Ectodermal cell (in vitro differentiated cells): ENCODE data around the gene SLC7A7.
"Not testable (repeated sequence)": the region's sequence is repeated elsewhere in the genome, so short reads cannot be mapped to it uniquely, and the experiment has no call there.

Experiments
- H3K27ac ChIP-seq: 2 replicates; pipeline ENCODE4 v1.7.0; 2013; ENCODE audit warnings: mild to moderate bottlenecking, low read depth, low read length; ENCODE audit not compliant: insufficient read depth, poor library complexity, severe bottlenecking
- H3K27me3 ChIP-seq: 2 replicates; pipeline ENCODE4 v1.7.0; 2013; ENCODE audit warnings: mild to moderate bottlenecking, low read length; ENCODE audit not compliant: insufficient read depth, control insufficient read depth, poor library complexity, severe bottlenecking
- H3K36me3 ChIP-seq: one replicate; pipeline ENCODE4 v1.7.0; 2013; ENCODE audit warnings: low read length; ENCODE audit not compliant: control insufficient read depth, insufficient read depth
- H3K4me1 ChIP-seq: one replicate; pipeline ENCODE4 v1.7.0; 2013; ENCODE audit warnings: low read length; ENCODE audit not compliant: control insufficient read depth, insufficient read depth
- H3K4me3 ChIP-seq: 2 replicates; pipeline ENCODE4 v1.7.0; 2013; ENCODE audit warnings: low read depth, low read length, control low read depth; ENCODE audit not compliant: insufficient read depth
- H3K9me3 ChIP-seq: 2 replicates; pipeline ENCODE4 v1.7.0; 2013; ENCODE audit warnings: mild to moderate bottlenecking, low read length, moderate library complexity; ENCODE audit not compliant: control insufficient read depth
- WGBS, 2 experiments: methylation state at CpG; one replicate each; pipeline ENCODE4 v1.1.7; 2013; ENCODE audit warnings: missing lambda C conversion rate in 2 of 2; 5-methylcytosine and 5-hydroxymethylcytosine counted together

Gene SLC7A7

GRCh38 chr14:22752422-22752821 is 62.8 kb downstream of the SLC7A7 start:
- WGBS, 2 experiments: 92 to 93% methylated on average over 8 of the region's 8 CpGs
- Histone ChIP-seq H3K36me3 (no peaks in the 10 kb centered on the region), H3K4me1 (no peaks in the 10 kb centered on the region), H3K9me3 (no peaks in the 10 kb centered on the region), H3K27me3 (no peaks in the 10 kb centered on the region), H3K27ac (no peak overlapping the region), H3K4me3 (no peak overlapping the region)

DNA sequence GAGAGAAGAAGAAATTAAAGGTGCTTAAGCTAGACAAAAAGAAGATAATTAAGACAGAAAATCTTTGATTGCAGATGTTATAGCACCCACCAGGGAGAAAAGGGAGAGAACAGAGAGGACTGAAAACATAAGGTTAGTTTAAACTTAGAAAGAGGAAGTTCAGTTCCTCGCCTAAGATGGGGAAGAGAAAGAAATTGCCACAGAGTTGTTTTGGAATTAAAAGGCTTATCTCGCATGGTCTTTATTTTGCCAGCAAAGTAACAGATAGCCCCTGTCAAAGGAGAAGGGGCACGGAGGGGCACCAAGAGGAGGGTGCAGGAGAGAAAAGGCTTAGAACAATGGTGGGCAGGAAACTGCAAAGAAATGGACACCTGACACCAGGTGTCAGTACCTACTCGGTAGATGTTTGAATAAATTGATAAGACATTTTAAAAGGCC is 66.6 kb downstream of the SLC7A7 start:
- H3K27ac ChIP-seq: no peak overlapping the region
- no peaks in the 10 kb centered on the region for H3K36me3 ChIP-seq
- H3K4me1 ChIP-seq: no peaks in the 10 kb centered on the region
- no peak overlapping the region for H3K4me3 ChIP-seq
- H3K9me3 ChIP-seq: no peaks in the 10 kb centered on the region
- WGBS, 2 experiments: 72 to 75% methylated on average over 4 of the region's 4 CpGs
- no peaks in the 10 kb centered on the region for H3K27me3 ChIP-seq

- 73 to 76% methylated on average over 4 of the region's 4 CpGs for WGBS, 2 experiments
- no peaks in the 10 kb centered on the region for H3K9me3 ChIP-seq
- H3K27me3 ChIP-seq: no peaks in the 10 kb centered on the region
- H3K4me3 ChIP-seq: no peak overlapping the region
- H3K4me1 ChIP-seq: no peaks in the 10 kb centered on the region
- no peak overlapping the region for H3K27ac ChIP-seq
- no peaks in the 10 kb centered on the region for H3K36me3 ChIP-seq
Measured at GRCh38 chr14:22748206-22748605, 67.0 kb downstream of the SLC7A7 start.

GRCh38 chr14:22747769-22748168 is 67.5 kb downstream of the SLC7A7 start:
- Histone ChIP-seq H3K4me1 (no peaks in the 10 kb centered on the region), H3K4me3 (no peak overlapping the region), H3K27me3 (no peaks in the 10 kb centered on the region), H3K27ac (no peak overlapping the region), H3K36me3 (no peaks in the 10 kb centered on the region), H3K9me3 (no peaks in the 10 kb centered on the region)
- WGBS, 2 experiments: 91 to 96% methylated on average over 3 to 4 of the region's 4 CpGs

GRCh38 chr14:22740020-22740419 is 75.2 kb downstream of the SLC7A7 start:
- Histone ChIP-seq H3K4me1 (no peaks in the 10 kb centered on the region), H3K36me3 (no peaks in the 10 kb centered on the region), H3K27ac (no peak overlapping the region), H3K9me3 (no peaks in the 10 kb centered on the region), H3K4me3 (no peak overlapping the region), H3K27me3 (no peaks in the 10 kb centered on the region)
- 93 to 100% methylated on average over 1 to 3 of the region's 3 CpGs for WGBS, 2 experiments

DNA sequence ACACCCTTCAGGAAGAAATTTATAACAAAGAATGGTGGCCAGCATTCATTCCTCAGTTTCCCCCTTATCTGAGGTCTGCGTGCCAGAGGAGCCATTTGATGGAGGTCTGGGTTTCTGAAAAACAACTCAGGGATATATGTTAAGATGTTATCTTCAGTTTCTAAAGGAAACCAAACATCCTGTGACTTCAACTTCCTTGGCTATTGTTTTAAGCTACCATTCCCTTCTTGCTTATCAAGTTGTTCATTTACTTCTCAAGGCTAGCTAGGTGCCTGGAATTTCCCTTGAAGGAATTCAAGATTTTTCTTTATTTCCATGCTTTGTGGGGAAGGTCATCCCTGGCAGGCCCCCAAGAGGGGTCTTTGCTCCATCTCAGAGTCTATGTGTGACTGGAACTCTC is 75.8 kb downstream of the SLC7A7 start:
- Histone ChIP-seq H3K27me3 (no peaks in the 10 kb centered on the region), H3K4me3 (no peak overlapping the region), H3K4me1 (no peaks in the 10 kb centered on the region), H3K9me3 (no peaks in the 10 kb centered on the region), H3K27ac (no peak overlapping the region), H3K36me3 (no peaks in the 10 kb centered on the region)
- WGBS, 2 experiments: 100% methylated on average over 1 of the region's 1 CpG

DNA sequence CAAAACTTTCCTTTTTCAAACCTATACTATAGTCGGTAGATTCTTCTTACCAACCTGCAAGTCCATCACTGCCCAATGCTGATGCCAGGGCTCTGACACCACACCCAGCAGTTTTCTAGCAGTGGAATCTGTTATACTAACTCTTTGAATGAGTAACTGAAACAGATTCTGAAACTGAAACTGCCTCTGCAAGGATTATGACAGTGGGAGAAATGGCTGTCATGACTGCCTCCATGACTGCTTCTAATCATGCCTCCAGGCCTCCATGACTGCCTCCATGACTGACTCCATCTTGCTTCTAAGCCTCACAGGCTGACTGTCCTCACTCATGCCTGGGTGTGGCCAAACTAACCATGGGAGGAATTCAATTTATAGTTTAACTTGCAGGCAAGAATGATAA is 78.2 kb downstream of the SLC7A7 start:
- 88 to 91% methylated on average over 1 of the region's 1 CpG for WGBS, 2 experiments
- no peak overlapping the region for H3K27ac ChIP-seq
- no peaks in the 10 kb centered on the region for H3K36me3 ChIP-seq
- no peak overlapping the region for H3K4me3 ChIP-seq
- H3K27me3 ChIP-seq: no peaks in the 10 kb centered on the region
- H3K4me1 ChIP-seq: no peaks in the 10 kb centered on the region
- H3K9me3 ChIP-seq: no peaks in the 10 kb centered on the region

DNA sequence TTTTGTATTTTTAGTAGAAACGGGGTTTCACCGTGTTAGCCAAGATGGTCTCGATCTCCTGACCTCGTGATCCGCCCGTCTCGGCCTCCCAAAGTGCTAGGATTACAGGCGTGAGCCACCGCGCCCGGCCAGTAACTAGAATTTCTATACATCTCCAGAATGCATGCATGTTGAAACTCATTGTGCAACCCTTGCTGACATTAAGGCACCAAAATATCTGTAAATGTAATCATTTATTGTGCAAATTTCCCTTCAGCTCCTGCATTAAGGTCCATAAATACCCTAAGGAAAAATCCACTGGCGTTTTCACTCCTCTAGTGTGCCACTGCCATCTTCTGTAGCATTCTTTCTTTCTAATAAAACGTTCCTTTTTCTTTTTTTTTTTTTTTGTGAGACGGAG is 78.9 kb downstream of the SLC7A7 start:
- H3K36me3 ChIP-seq, H3K27ac ChIP-seq, H3K4me3 ChIP-seq, H3K4me1 ChIP-seq, H3K9me3 ChIP-seq, H3K27me3 ChIP-seq: not testable (repeated sequence)
- 88 to 96% methylated on average over 14 of the region's 14 CpGs for WGBS, 2 experiments

GRCh38 chr14:22735096-22735495 is 80.1 kb downstream of the SLC7A7 start:
- H3K4me1 ChIP-seq: no peaks in the 10 kb centered on the region
- 88% methylated on average over 2 of the region's 2 CpGs for WGBS, 2 experiments
- no peaks in the 10 kb centered on the region for H3K27me3 ChIP-seq
- H3K9me3 ChIP-seq: no peaks in the 10 kb centered on the region
- H3K36me3 ChIP-seq: no peaks in the 10 kb centered on the region
- H3K4me3 ChIP-seq: no peak overlapping the region
- no peak overlapping the region for H3K27ac ChIP-seq

DNA sequence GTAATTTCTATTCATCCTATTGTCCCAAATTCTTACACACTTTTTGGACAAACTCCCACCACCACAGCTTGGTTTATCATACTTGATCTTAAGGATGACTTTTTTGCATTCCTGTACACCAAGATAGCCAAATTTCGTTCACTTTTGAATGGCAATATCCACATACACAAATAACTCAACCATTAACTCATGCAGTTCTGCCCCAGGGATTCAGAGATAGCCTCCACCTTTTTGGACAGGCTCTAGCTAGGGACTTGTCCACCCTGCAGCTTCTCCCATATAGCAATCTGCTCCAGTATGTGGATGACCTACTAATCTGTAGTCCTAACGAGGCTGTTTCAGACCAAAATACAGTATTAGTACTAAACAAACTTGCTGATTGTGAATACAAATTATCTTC is 81.4 kb downstream of the SLC7A7 start:
- H3K36me3 ChIP-seq: no peaks in the 10 kb centered on the region
- no peak overlapping the region for H3K4me3 ChIP-seq
- 85 to 96% methylated on average over 2 of the region's 2 CpGs for WGBS, 2 experiments
- H3K9me3 ChIP-seq: no peaks in the 10 kb centered on the region
- H3K4me1 ChIP-seq: no peaks in the 10 kb centered on the region
- H3K27ac ChIP-seq: no peak overlapping the region
- H3K27me3 ChIP-seq: no peaks in the 10 kb centered on the region

GRCh38 chr14:22732062-22732461 is 83.2 kb downstream of the SLC7A7 start:
- not testable (repeated sequence) for H3K9me3 ChIP-seq, H3K27ac ChIP-seq, H3K36me3 ChIP-seq, H3K27me3 ChIP-seq, H3K4me3 ChIP-seq, H3K4me1 ChIP-seq
- 93 to 94% methylated on average over 5 of the region's 5 CpGs for WGBS, 2 experiments
